Osteoblast (primary cell): ENCODE results near the gene LAGE3. TPM values are rescaled to one million over a fixed set of nuclear protein-coding genes. Genes with fewer than 3 reads are reported as not detected.

ENCODE experiments used
- DNase-seq: peaks from one replicate; pipeline ENCODE4 v3.0.0; 2011; ENCODE audit warnings: low spot score, mixed read lengths; ENCODE audit not compliant: insufficient read length; ENCODE audit errors: missing footprints
- H2AFZ ChIP-seq: 2 replicates; pipeline ENCODE4 v1.6.0; 2011; ENCODE audit warnings: mild to moderate bottlenecking, low read length
- H3K27ac ChIP-seq: 2 replicates; pipeline ENCODE4 v1.5.1; 2011; ENCODE audit warnings: mild to moderate bottlenecking, low read depth, low read length, moderate library complexity
- H3K27me3 ChIP-seq: 2 replicates; pipeline ENCODE4 v1.6.0; 2012; ENCODE audit warnings: mild to moderate bottlenecking, control low read depth, inconsistent platforms, low read length, moderate library complexity; ENCODE audit not compliant: insufficient read depth
- H3K36me3 ChIP-seq: 2 replicates; pipeline ENCODE4 v1.5.1; 2011; ENCODE audit warnings: mild to moderate bottlenecking, low read length, control low read depth, moderate library complexity; ENCODE audit not compliant: insufficient read depth
- H3K4me1 ChIP-seq: 2 replicates; pipeline ENCODE4 v1.5.1; 2011; ENCODE audit warnings: mild to moderate bottlenecking, low read length, control low read depth, moderate library complexity; ENCODE audit not compliant: insufficient read depth
- H3K4me2 ChIP-seq: 2 replicates; pipeline ENCODE4 v1.6.0; 2011; ENCODE audit warnings: mild to moderate bottlenecking, low read length; ENCODE audit not compliant: insufficient read depth
- H3K4me3 ChIP-seq: fragments of 200-600 bp; sonication (generic); 3 replicates; pipeline ENCODE4 v1.5.1; 2012; ENCODE audit warnings: mild to moderate bottlenecking, low read length, inconsistent platforms; ENCODE audit not compliant: insufficient read depth
- H3K79me2 ChIP-seq: 2 replicates; pipeline ENCODE4 v1.6.0; 2012; ENCODE audit warnings: mild to moderate bottlenecking, low read length, control low read depth, inconsistent platforms; ENCODE audit not compliant: insufficient read depth
- H3K9me3 ChIP-seq: 2 replicates; pipeline ENCODE4 v1.5.1; 2011; ENCODE audit warnings: low read depth, low read length, control low read depth
- H4K20me1 ChIP-seq: 2 replicates; pipeline ENCODE4 v1.6.0; 2012; ENCODE audit warnings: mild to moderate bottlenecking, low read length, control low read depth; ENCODE audit not compliant: insufficient read depth
- total RNA-seq: library from RNA; depleted of rRNA; stranded (reverse); fragments of >200 nt; gene quantifications from 2 replicates; pipeline ENCODE4 v1.2.3, GENCODE V29; 2012
- TF ChIP-seq, protein P1 (sequence below): IDR thresholded peaks from 2 replicates; pipeline ENCODE4 v1.5.1; 2011; ENCODE audit warnings: mild to moderate bottlenecking, low read depth, low read length, moderate library complexity; ENCODE audit errors: extremely low read depth

LAGE3 gene
- total RNA-seq, 1 donor: 21.7 TPM

GRCh38 chrX:154459832-154460231 is 19.2 kb downstream of the LAGE3 start:
- Histone ChIP-seq H3K79me2 (peaks cover 57% of the 10 kb centered on the region), H3K36me3 (peaks cover 21% of the 10 kb centered on the region), H3K4me3 (peak overlapping the region; percentile 82), H4K20me1 (peaks cover 38% of the 10 kb centered on the region), H3K27ac (no peak overlapping the region), H3K4me2 (peak overlapping the region; percentile 83), H3K4me1 (peaks cover 4% of the 10 kb centered on the region), H3K9me3 (no peaks in the 10 kb centered on the region), H2AFZ (no peak overlapping the region), H3K27me3 (no peaks in the 10 kb centered on the region)
- TF ChIP-seq, protein P1, sequence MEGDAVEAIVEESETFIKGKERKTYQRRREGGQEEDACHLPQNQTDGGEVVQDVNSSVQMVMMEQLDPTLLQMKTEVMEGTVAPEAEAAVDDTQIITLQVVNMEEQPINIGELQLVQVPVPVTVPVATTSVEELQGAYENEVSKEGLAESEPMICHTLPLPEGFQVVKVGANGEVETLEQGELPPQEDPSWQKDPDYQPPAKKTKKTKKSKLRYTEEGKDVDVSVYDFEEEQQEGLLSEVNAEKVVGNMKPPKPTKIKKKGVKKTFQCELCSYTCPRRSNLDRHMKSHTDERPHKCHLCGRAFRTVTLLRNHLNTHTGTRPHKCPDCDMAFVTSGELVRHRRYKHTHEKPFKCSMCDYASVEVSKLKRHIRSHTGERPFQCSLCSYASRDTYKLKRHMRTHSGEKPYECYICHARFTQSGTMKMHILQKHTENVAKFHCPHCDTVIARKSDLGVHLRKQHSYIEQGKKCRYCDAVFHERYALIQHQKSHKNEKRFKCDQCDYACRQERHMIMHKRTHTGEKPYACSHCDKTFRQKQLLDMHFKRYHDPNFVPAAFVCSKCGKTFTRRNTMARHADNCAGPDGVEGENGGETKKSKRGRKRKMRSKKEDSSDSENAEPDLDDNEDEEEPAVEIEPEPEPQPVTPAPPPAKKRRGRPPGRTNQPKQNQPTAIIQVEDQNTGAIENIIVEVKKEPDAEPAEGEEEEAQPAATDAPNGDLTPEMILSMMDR: no peak
- DNase-seq: no peak

- Histone ChIP-seq H3K4me2 (peak overlapping the region; percentile 83), H2AFZ (no peak overlapping the region), H3K79me2 (peaks cover 54% of the 10 kb centered on the region), H3K27ac (no peak overlapping the region), H3K4me1 (peaks cover 4% of the 10 kb centered on the region), H3K36me3 (peaks cover 15% of the 10 kb centered on the region), H3K27me3 (no peaks in the 10 kb centered on the region), H3K4me3 (peak overlapping the region; percentile 82), H4K20me1 (peaks cover 36% of the 10 kb centered on the region), H3K9me3 (no peaks in the 10 kb centered on the region)
- DNase-seq: peak; percentile 92
- TF ChIP-seq, protein P1: no peak
These were observed 19.9 kb downstream of the LAGE3 start for GRCh38 chrX:154458954-154459778.

DNA sequence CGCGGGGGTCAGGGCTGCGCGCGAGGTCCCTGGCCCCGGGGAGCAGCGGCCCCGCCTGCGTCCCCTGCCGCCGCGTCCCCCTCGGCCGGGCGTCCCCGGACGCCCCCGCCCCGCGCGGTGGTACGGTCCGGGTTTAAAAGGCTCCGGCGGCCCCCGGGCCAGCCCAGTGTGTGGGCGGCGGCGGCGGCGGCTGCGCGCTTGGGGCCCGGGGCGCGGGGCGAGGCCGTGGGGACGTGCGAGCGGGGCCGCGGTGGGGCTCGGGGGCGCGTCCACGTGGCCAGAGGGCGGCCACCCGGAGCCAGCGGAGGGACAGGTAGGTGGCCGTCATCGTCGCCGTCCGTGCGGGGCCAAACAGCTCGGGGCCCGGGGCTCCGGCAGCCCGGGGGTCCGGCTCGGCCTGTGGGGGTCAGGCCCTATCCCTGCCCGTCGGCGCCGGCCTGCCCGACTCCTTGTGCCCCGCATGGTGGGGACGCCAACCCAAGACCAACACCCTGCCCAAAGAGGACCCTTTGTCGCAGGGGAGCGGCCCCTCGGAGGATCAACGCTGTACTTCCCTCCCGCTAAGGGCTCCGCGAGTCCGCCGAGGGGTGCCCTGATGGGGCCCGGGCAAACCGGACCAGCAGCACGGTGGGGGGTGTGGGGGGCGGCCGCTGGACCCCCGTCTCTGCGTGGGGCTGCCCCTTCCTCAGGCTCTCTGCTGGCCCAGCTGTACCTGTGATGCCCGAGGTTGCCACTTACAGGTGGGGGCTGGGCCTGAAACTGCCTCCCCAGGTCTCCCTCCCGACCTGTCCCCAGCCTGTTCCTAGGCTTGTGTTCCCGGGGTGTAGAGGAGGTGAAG is 20.7 kb downstream of the LAGE3 start, which contains the start of gene PLXNA3:
Gene PLXNA3 (plus strand): TSS at position 166 of the 838 bp plus-strand sequence. CDS start 1,903 bp downstream, outside the sequence.
- Histone ChIP-seq H3K36me3 (peaks cover 14% of the 10 kb centered on the region), H3K9me3 (no peaks in the 10 kb centered on the region), H2AFZ (no peak within 1 kb of the TSS), H3K4me1 (peaks cover 4% of the 10 kb centered on the region), H3K4me2 (peak within 1 kb of the TSS; percentile 83), H3K4me3 (peak within 1 kb of the TSS; percentile 82), H4K20me1 (peaks cover 31% of the 10 kb centered on the region), H3K79me2 (peaks cover 50% of the 10 kb centered on the region), H3K27ac (no peak within 1 kb of the TSS), H3K27me3 (no peaks in the 10 kb centered on the region)
- TF ChIP-seq, protein P1: no peak
- DNase-seq: peak; percentile 97
